HG02571 (cell line): ENCODE results near the gene HAO1.

ENCODE experiments used
- ATAC-seq: cut with Tn5 transposase; IDR thresholded peaks from one replicate; pipeline ENCODE4 v1.9.1; 2021; ENCODE audit warnings: mild to moderate bottlenecking, moderate library complexity; ENCODE audit not compliant: unreplicated experiment

HAO1 gene

GRCh38 chr20:7930343-7930742 is 9.9 kb downstream of the HAO1 start:
- no peak for ATAC-seq

GRCh38 chr20:7926767-7927166 is 13.5 kb downstream of the HAO1 start:
- no peak for ATAC-seq

GRCh38 chr20:7926323-7926722 is 13.9 kb downstream of the HAO1 start:
- ATAC-seq, result no peak

GRCh38 chr20:7924692-7925091 is 15.6 kb downstream of the HAO1 start:
- no peak for ATAC-seq

GRCh38 chr20:7916648-7917047 is 23.6 kb downstream of the HAO1 start:
- no peak for ATAC-seq

- no peak for ATAC-seq
Observed at GRCh38 chr20:7912551-7912950, 27.7 kb downstream of the HAO1 start.

- no peak for ATAC-seq
Observed at GRCh38 chr20:7911586-7912330, 28.5 kb downstream of the HAO1 start.

GRCh38 chr20:7908905-7909304 is 31.4 kb downstream of the HAO1 start:
- ATAC-seq, result no peak

- no peak for ATAC-seq
Observed at GRCh38 chr20:7903429-7903828, 36.8 kb downstream of the HAO1 start.

- no peak for ATAC-seq
Observed at GRCh38 chr20:7902879-7903278, 37.4 kb downstream of the HAO1 start.

GRCh38 chr20:7897781-7898364 is 42.4 kb downstream of the HAO1 start:
- no peak for ATAC-seq

GRCh38 chr20:7893014-7893730 is 47.1 kb downstream of the HAO1 start:
- ATAC-seq, result no peak

GRCh38 chr20:7891705-7892104 is 48.6 kb downstream of the HAO1 start:
- ATAC-seq, result no peak

- ATAC-seq, result no peak
Observed at GRCh38 chr20:7889736-7890135, 50.5 kb downstream of the HAO1 start.

- no peak for ATAC-seq
Observed at GRCh38 chr20:7883741-7884140, 56.5 kb downstream of the HAO1 start.

GRCh38 chr20:7883309-7883708 is 56.9 kb downstream of the HAO1 start:
- ATAC-seq, result no peak

GRCh38 chr20:7882076-7882475 is 58.2 kb downstream of the HAO1 start:
- no peak for ATAC-seq

- no peak for ATAC-seq
Observed at GRCh38 chr20:7881551-7881950, 58.7 kb downstream of the HAO1 start.

- no peak for ATAC-seq
Observed at GRCh38 chr20:7879883-7880282, 60.4 kb downstream of the HAO1 start.

GRCh38 chr20:7868108-7868507 is 72.2 kb downstream of the HAO1 start:
- ATAC-seq, result no peak

GRCh38 chr20:7866285-7866684 is 74.0 kb downstream of the HAO1 start:
- no peak for ATAC-seq

- no peak for ATAC-seq
Observed at GRCh38 chr20:7859356-7859802, 80.9 kb downstream of the HAO1 start.
